ENCODE results near the gene EXOC2.

DNA sequence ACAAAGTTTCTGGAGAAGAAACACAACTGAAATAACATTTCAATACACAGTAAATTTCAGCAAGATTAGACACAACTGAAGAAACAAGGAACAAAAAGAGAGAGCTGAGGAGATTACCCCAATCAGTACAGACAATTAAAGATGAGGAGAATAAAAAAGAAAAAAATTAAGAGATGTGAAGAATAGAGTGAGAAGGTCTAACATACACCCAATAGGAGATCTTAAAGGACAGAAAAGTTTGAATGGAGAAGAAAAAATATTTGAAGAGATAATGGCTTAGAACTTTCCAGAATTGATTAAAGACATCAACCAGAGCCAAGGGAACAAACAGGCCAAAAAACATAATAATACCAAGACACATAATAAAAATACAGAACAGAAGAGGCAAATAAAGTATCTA lies 152.4 kb downstream of the EXOC2 start:
- no peak for TF ChIP-seq POLR2AphosphoS5 (IDR thresholded peaks at IDR 0.05)
- TF ChIP-seq, protein P1, sequence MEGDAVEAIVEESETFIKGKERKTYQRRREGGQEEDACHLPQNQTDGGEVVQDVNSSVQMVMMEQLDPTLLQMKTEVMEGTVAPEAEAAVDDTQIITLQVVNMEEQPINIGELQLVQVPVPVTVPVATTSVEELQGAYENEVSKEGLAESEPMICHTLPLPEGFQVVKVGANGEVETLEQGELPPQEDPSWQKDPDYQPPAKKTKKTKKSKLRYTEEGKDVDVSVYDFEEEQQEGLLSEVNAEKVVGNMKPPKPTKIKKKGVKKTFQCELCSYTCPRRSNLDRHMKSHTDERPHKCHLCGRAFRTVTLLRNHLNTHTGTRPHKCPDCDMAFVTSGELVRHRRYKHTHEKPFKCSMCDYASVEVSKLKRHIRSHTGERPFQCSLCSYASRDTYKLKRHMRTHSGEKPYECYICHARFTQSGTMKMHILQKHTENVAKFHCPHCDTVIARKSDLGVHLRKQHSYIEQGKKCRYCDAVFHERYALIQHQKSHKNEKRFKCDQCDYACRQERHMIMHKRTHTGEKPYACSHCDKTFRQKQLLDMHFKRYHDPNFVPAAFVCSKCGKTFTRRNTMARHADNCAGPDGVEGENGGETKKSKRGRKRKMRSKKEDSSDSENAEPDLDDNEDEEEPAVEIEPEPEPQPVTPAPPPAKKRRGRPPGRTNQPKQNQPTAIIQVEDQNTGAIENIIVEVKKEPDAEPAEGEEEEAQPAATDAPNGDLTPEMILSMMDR (IDR thresholded peaks at IDR 0.05 in 8 of 11, conservative IDR thresholded peaks at IDR 0.05 in 3 of 11), result no peak

All from spleen (tissue), 7 donors.